ENCODE measurements around the gene CYTH1.

DNA sequence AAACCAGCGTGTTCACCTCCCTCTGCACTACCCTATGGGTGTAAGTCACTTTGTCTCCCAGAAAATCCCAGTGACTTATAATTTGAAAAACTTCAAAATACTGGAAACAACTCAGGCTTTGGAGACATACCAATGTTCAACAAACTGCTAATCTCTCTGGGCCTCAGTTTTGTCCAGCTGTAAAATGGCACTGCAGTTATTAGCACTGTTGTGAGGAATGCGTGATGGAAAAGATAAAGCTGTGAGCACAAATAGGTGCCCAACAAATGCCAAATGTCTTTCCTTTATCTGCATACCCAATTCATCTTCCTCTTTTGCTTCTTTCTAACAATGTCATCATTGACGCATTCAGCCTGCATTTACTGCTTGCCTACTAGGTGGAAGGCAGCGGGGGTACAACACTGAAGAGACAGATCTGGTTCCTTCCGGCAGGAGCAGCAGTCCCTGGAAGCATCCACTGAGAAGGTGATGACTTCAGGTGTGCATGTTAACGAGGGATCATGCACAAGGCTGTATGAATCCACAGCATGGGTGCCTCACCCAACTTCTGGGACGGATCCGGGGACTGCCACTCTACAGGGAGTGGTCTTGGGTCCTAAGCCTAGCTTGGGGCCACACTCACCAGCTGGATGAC lies 63.4 kb downstream of the CYTH1 start:
- TF ChIP-seq, protein P1, sequence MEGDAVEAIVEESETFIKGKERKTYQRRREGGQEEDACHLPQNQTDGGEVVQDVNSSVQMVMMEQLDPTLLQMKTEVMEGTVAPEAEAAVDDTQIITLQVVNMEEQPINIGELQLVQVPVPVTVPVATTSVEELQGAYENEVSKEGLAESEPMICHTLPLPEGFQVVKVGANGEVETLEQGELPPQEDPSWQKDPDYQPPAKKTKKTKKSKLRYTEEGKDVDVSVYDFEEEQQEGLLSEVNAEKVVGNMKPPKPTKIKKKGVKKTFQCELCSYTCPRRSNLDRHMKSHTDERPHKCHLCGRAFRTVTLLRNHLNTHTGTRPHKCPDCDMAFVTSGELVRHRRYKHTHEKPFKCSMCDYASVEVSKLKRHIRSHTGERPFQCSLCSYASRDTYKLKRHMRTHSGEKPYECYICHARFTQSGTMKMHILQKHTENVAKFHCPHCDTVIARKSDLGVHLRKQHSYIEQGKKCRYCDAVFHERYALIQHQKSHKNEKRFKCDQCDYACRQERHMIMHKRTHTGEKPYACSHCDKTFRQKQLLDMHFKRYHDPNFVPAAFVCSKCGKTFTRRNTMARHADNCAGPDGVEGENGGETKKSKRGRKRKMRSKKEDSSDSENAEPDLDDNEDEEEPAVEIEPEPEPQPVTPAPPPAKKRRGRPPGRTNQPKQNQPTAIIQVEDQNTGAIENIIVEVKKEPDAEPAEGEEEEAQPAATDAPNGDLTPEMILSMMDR (IDR thresholded peaks at IDR 0.05; ENCODE audit: poor library complexity, severe bottlenecking): no peak
- TF ChIP-seq, protein P2, sequence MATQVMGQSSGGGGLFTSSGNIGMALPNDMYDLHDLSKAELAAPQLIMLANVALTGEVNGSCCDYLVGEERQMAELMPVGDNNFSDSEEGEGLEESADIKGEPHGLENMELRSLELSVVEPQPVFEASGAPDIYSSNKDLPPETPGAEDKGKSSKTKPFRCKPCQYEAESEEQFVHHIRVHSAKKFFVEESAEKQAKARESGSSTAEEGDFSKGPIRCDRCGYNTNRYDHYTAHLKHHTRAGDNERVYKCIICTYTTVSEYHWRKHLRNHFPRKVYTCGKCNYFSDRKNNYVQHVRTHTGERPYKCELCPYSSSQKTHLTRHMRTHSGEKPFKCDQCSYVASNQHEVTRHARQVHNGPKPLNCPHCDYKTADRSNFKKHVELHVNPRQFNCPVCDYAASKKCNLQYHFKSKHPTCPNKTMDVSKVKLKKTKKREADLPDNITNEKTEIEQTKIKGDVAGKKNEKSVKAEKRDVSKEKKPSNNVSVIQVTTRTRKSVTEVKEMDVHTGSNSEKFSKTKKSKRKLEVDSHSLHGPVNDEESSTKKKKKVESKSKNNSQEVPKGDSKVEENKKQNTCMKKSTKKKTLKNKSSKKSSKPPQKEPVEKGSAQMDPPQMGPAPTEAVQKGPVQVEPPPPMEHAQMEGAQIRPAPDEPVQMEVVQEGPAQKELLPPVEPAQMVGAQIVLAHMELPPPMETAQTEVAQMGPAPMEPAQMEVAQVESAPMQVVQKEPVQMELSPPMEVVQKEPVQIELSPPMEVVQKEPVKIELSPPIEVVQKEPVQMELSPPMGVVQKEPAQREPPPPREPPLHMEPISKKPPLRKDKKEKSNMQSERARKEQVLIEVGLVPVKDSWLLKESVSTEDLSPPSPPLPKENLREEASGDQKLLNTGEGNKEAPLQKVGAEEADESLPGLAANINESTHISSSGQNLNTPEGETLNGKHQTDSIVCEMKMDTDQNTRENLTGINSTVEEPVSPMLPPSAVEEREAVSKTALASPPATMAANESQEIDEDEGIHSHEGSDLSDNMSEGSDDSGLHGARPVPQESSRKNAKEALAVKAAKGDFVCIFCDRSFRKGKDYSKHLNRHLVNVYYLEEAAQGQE (IDR thresholded peaks at IDR 0.05; ENCODE audit: borderline replicate concordance): no peak
- no peak for TF ChIP-seq MXI1 (conservative IDR thresholded peaks at IDR 0.05; ENCODE audit: poor library complexity, severe bottlenecking)
- no peak for TF ChIP-seq SMC3 (conservative IDR thresholded peaks at IDR 0.05; ENCODE audit: poor library complexity)
- no peak for TF ChIP-seq EP300 (conservative IDR thresholded peaks at IDR 0.05; ENCODE audit: poor library complexity, severe bottlenecking)
- TF ChIP-seq EZH2 (IDR thresholded peaks at IDR 0.05; ENCODE audit: borderline replicate concordance, insufficient read depth, low read length, poor library complexity, severe bottlenecking): no peak
- no peak for TF ChIP-seq RAD21 (conservative IDR thresholded peaks at IDR 0.05)

All from neural cell (in vitro differentiated cells).